ENCODE results near the gene PRELID2. TPM values are rescaled to one million over a fixed set of nuclear protein-coding genes. Genes with fewer than 3 reads are reported as not detected.

PRELID2 gene
- total and polyA plus RNA-seq, 10 donors, result 1.4 to 10.0 (median 5.5) TPM

GRCh38 chr5:145723516-145723915 lies 111.6 kb downstream of the PRELID2 start:
- peaks cover 0 to 31% (median 25%) of the 10 kb centered on the region in 8 donors for H3K9me3 ChIP-seq
- no peaks in the 10 kb centered on the region for H3K27me3 ChIP-seq (replicated peaks in 1 of 7)
- H3K4me3 ChIP-seq, result no peak overlapping the region
- TF ChIP-seq CTCF (IDR thresholded peaks at IDR 0.05 in 8 of 11, conservative IDR thresholded peaks at IDR 0.05 in 3 of 11) (no peak), POLR2AphosphoS5 (IDR thresholded peaks at IDR 0.05) (no peak), POLR2A (IDR thresholded peaks at IDR 0.05) (no peak)
- DNase-seq, result no peak
- no peaks in the 10 kb centered on the region for H3K36me3 ChIP-seq
- WGBS, 5 donors, result 61 to 79% (median 69%) methylated on average over 1 of the region's 1 CpG
- no peak overlapping the region for H3K27ac ChIP-seq
- intact Hi-C loops (cut with DNase I; ENCODE audit: low total_unique reads), result no loop called here
- no peaks in the 10 kb centered on the region for H3K4me1 ChIP-seq

- Histone ChIP-seq H3K27me3 (replicated peaks in 1 of 7) (no peaks in the 10 kb centered on the region), H3K27ac (no peak overlapping the region), H3K4me3 (no peak overlapping the region), H3K9me3 (no peaks in the 10 kb centered on the region), H3K36me3 (no peaks in the 10 kb centered on the region), H3K4me1 (no peaks in the 10 kb centered on the region)
- intact Hi-C loops (cut with DNase I; ENCODE audit: low total_unique reads), result no loop called here
- no peak for DNase-seq
- TF ChIP-seq POLR2AphosphoS5 (IDR thresholded peaks at IDR 0.05) (no peak), CTCF (IDR thresholded peaks at IDR 0.05 in 8 of 11, conservative IDR thresholded peaks at IDR 0.05 in 3 of 11) (no peak)
- 87 to 98% (median 91%) methylated on average over 1 of the region's 1 CpG for WGBS, 5 donors
These were observed 116.2 kb downstream of the PRELID2 start for GRCh38 chr5:145718956-145719355.

GRCh38 chr5:145715412-145715811 lies 119.7 kb downstream of the PRELID2 start:
- TF ChIP-seq POLR2AphosphoS5 (IDR thresholded peaks at IDR 0.05) (no peak), POLR2A (IDR thresholded peaks at IDR 0.05) (no peak), CTCF (IDR thresholded peaks at IDR 0.05 in 8 of 11, conservative IDR thresholded peaks at IDR 0.05 in 3 of 11) (no peak)
- Histone ChIP-seq H3K4me1 (no peaks in the 10 kb centered on the region), H3K4me3 (no peak overlapping the region), H3K36me3 (no peaks in the 10 kb centered on the region), H3K27ac (no peak overlapping the region), H3K27me3 (replicated peaks in 1 of 7) (no peaks in the 10 kb centered on the region), H3K9me3 (no peaks in the 10 kb centered on the region)
- DNase-seq, result no peak
- WGBS, 5 donors, result 79 to 97% (median 91%) methylated on average over 1 of the region's 1 CpG
- intact Hi-C loops (cut with DNase I; ENCODE audit: low total_unique reads), result no loop called here

- no peaks in the 10 kb centered on the region for H3K27me3 ChIP-seq (replicated peaks in 1 of 7)
- 90 to 94% (median 93%) methylated on average over 2 of the region's 2 CpGs for WGBS, 5 donors
- H3K4me3 ChIP-seq, result no peak overlapping the region
- TF ChIP-seq CTCF (IDR thresholded peaks at IDR 0.05 in 8 of 11, conservative IDR thresholded peaks at IDR 0.05 in 3 of 11), result no peak
- no peak overlapping the region for H3K27ac ChIP-seq
- H3K9me3 ChIP-seq, result no peaks in the 10 kb centered on the region
- no peaks in the 10 kb centered on the region for H3K4me1 ChIP-seq
- no peak for DNase-seq
- intact Hi-C loops (cut with DNase I; ENCODE audit: low total_unique reads), result no loop called here
- H3K36me3 ChIP-seq, result no peaks in the 10 kb centered on the region
These were observed 122.9 kb downstream of the PRELID2 start for GRCh38 chr5:145712245-145712644.
